Measurements from ENCODE around the gene BAD. TPM values are rescaled to one million over a fixed set of nuclear protein-coding genes. Genes with fewer than 3 reads are reported as not detected.

Gene BAD
- total RNA-seq, 1 donor: 32.6 TPM

Small RNA genes lying within 50 kb of the gene (small RNA-seq; reads per million reads assigned to genes)
- gene RF00019: not detected

Other genes starting within 250 kb of the BAD start
- under 0.01 TPM for gene FLRT1, start 248.7 kb downstream of the BAD start, total RNA-seq
- 22.4 TPM for gene MACROD1, start 118.6 kb downstream of the BAD start, total RNA-seq
- 77.3 TPM for gene STIP1, start 98.5 kb downstream of the BAD start, total RNA-seq
- gene FERMT3, start 77.9 kb downstream of the BAD start, total RNA-seq: 221 TPM
- 33.1 TPM for gene TRPT1, start 58.5 kb downstream of the BAD start, total RNA-seq
- 60.1 TPM for gene NUDT22, start 58.4 kb downstream of the BAD start, total RNA-seq
- 44.7 TPM for gene DNAJC4, start 54.1 kb downstream of the BAD start, total RNA-seq
- 15.9 TPM for gene VEGFB, start 50.1 kb downstream of the BAD start, total RNA-seq
- 36.6 TPM for gene FKBP2, start 43.6 kb downstream of the BAD start, total RNA-seq
- 77.0 TPM for gene PPP1R14B, start 37.7 kb downstream of the BAD start, total RNA-seq
- gene PLCB3, start 33.1 kb downstream of the BAD start, total RNA-seq: 25.9 TPM
- 15.1 TPM for gene GPR137, start 1.2 kb upstream of the BAD start, total RNA-seq
- under 0.01 TPM for gene KCNK4, start 6.6 kb upstream of the BAD start, total RNA-seq
- gene CATSPERZ, start 15.7 kb upstream of the BAD start, total RNA-seq: not detected
- 19.9 TPM for gene ESRRA, start 20.9 kb upstream of the BAD start, total RNA-seq
- gene TRMT112, start 32.9 kb upstream of the BAD start, total RNA-seq: 203 TPM
- gene PRDX5, start 33.5 kb upstream of the BAD start, total RNA-seq: 103 TPM
- 21.3 TPM for gene CCDC88B, start 55.5 kb upstream of the BAD start, total RNA-seq
- gene RPS6KA4, start 74.5 kb upstream of the BAD start, total RNA-seq: 59.0 TPM

All from hematopoietic multipotent progenitor cell (in vitro differentiated cells).